Parathyroid adenoma (tissue), 2 donors: ENCODE results near the gene NRXN3.

Experiments used
- H2AFZ ChIP-seq: fragments of 300-600 bp; sonication (generic); one replicate; pipeline ENCODE4 v1.7.0; 2017; ENCODE audit warnings: antibody characterized with exemption, mild to moderate bottlenecking
- H3K27ac ChIP-seq: fragments of 300-600 bp; sonication (generic); one replicate; pipeline ENCODE4 v1.7.0; 2017
- H3K27me3 ChIP-seq: fragments of 300-600 bp; sonication (generic); one replicate; pipeline ENCODE4 v1.7.0; 2017; ENCODE audit warnings: low read length; ENCODE audit not compliant: control insufficient read depth, insufficient read depth
- H3K36me3 ChIP-seq: fragments of 300-600 bp; sonication (generic); one replicate; pipeline ENCODE4 v1.7.0; 2017; ENCODE audit warnings: low read length; ENCODE audit not compliant: control insufficient read depth, insufficient read depth
- H3K4me1 ChIP-seq: fragments of 300-600 bp; sonication (generic); one replicate; pipeline ENCODE4 v1.7.0; 2017; ENCODE audit warnings: control low read depth
- H3K4me2 ChIP-seq: fragments of 300-600 bp; sonication (generic); one replicate; pipeline ENCODE4 v1.7.0; 2017; ENCODE audit warnings: low read length
- H3K4me3 ChIP-seq: fragments of 300-600 bp; sonication (generic); one replicate; pipeline ENCODE4 v1.7.0; 2017; ENCODE audit warnings: low read depth, low read length
- H3K79me2 ChIP-seq: fragments of 300-600 bp; sonication (generic); one replicate; pipeline ENCODE4 v1.7.0; 2017; ENCODE audit warnings: control low read depth
- H3K9ac ChIP-seq: fragments of 300-600 bp; sonication (generic); one replicate; pipeline ENCODE4 v1.7.0; 2017; ENCODE audit warnings: mild to moderate bottlenecking
- H3K9me3 ChIP-seq: fragments of 300-600 bp; sonication (generic); one replicate; pipeline ENCODE4 v1.7.0; 2017; ENCODE audit warnings: low read length; ENCODE audit not compliant: control insufficient read depth
- TF ChIP-seq, protein P1 (sequence below): fragments of 300-600 bp; sonication (generic); IDR thresholded peaks from one replicate; pipeline ENCODE4 v1.7.0; 2017; ENCODE audit warnings: antibody characterized with exemption, mild to moderate bottlenecking
- donor health status: primary hyperparathyroidism.

NRXN3 gene

DNA sequence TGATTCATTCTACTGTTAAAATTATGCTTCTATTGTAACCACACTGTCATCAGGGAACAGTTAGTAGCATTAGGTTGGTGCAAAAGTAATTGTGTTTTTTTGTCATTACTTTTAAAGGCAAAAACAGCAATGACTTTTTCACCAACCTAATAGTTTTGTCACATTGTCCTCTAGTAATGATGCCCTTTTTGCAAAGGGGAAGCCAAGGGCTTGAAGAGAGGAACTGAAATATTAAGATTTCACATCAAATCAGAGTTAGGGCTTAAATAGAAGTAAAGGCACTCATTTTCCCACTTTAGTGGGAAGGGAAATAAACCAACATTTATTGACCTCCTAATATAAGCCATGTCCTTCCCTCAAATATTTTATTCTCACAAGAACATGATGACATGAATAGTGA lies 273.7 kb downstream of the NRXN3 start:
- no peaks in the 10 kb centered on the region for H3K9me3 ChIP-seq
- H3K36me3 ChIP-seq, result no peaks in the 10 kb centered on the region
- no peaks in the 10 kb centered on the region for H3K4me1 ChIP-seq
- no peak overlapping the region for H3K9ac ChIP-seq
- H3K79me2 ChIP-seq, result no peaks in the 10 kb centered on the region
- no peak overlapping the region for H2AFZ ChIP-seq
- no peak overlapping the region for H3K27ac ChIP-seq
- no peak overlapping the region for H3K4me3 ChIP-seq
- H3K4me2 ChIP-seq, result no peak overlapping the region
- TF ChIP-seq, protein P1, sequence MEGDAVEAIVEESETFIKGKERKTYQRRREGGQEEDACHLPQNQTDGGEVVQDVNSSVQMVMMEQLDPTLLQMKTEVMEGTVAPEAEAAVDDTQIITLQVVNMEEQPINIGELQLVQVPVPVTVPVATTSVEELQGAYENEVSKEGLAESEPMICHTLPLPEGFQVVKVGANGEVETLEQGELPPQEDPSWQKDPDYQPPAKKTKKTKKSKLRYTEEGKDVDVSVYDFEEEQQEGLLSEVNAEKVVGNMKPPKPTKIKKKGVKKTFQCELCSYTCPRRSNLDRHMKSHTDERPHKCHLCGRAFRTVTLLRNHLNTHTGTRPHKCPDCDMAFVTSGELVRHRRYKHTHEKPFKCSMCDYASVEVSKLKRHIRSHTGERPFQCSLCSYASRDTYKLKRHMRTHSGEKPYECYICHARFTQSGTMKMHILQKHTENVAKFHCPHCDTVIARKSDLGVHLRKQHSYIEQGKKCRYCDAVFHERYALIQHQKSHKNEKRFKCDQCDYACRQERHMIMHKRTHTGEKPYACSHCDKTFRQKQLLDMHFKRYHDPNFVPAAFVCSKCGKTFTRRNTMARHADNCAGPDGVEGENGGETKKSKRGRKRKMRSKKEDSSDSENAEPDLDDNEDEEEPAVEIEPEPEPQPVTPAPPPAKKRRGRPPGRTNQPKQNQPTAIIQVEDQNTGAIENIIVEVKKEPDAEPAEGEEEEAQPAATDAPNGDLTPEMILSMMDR, result no peak
- no peaks in the 10 kb centered on the region for H3K27me3 ChIP-seq

DNA sequence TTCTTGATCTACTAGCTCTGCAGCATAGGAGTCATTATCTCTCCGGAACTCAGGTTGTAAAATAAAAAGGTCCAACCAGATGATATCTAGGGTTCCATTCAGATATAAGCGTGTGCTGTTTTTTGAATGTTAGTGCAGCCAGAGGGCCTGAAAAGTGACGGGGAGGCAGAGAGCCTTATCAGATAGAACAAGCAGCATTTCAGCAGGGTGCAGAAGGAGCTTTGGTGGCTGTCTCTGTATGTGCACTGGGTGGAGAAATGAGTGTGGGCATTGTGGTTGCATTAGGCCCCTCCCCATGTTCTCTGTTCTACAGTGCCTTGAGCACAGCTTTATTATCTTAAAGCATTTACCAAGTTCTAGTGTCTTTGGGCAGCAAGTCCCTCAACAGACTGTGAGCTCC lies 275.1 kb downstream of the NRXN3 start:
- Histone ChIP-seq H3K27me3 (no peaks in the 10 kb centered on the region), H3K36me3 (no peaks in the 10 kb centered on the region), H3K4me2 (no peak overlapping the region), H3K79me2 (no peaks in the 10 kb centered on the region), H3K4me3 (no peak overlapping the region), H2AFZ (no peak overlapping the region), H3K9ac (no peak overlapping the region), H3K27ac (no peak overlapping the region), H3K9me3 (no peaks in the 10 kb centered on the region), H3K4me1 (no peaks in the 10 kb centered on the region)
- TF ChIP-seq, protein P1, result no peak

- Histone ChIP-seq H3K9me3 (no peaks in the 10 kb centered on the region), H3K9ac (no peak overlapping the region), H3K4me1 (no peaks in the 10 kb centered on the region), H2AFZ (no peak overlapping the region), H3K36me3 (no peaks in the 10 kb centered on the region), H3K4me2 (no peak overlapping the region), H3K27ac (no peak overlapping the region), H3K27me3 (no peaks in the 10 kb centered on the region), H3K4me3 (no peak overlapping the region), H3K79me2 (no peaks in the 10 kb centered on the region)
- TF ChIP-seq, protein P1, result no peak
Measured at GRCh38 chr14:78446807-78447206, 276.6 kb downstream of the NRXN3 start.

DNA sequence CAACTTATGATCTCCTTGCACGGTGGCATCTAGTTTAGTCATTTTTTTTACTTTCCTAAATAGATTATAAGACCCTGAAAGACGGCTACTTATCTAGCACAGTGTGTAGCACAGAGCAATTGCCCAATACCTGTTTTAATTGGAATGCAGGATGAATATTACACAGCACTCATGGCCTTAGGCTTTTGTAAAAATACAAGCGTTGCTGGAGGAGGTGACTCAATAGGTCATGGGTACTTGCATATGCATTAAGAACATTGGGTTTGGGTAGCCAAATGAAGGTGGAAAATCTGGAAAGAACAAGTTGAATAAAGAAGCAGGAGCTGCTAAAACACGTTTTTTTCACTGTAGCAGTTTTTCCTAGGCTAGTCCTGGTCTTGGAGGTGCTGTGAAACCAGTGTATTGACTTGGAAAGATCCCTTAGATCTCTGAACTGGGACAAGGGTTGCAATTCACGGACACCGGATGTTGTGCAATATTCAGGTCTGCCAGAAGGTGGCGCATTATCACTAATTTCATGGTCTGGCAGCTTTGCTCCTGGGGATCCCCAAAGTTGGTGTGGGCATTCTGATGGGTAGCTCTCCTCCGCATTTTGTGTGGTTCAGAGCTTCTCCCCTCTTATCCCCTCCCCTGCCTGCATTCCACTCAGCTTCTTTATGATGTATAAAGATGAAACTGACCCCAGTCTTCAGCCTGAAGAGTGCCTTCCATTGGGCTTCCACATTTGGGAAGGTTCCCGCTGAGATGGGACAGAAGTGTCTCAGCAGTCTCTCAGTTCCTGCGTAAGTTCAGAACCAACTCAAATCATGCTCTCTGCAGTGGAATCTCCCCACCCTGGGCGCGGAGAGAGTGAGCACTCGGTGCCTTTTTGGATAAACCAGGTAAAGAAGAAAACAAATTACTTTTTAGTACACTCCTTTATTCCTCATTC lies 278.3 kb downstream of the NRXN3 start:
- Histone ChIP-seq H3K4me2 (no peak overlapping the region), H3K79me2 (no peaks in the 10 kb centered on the region), H3K4me1 (no peaks in the 10 kb centered on the region)

More for the DNA sequence above, 278.3 kb downstream of the NRXN3 start:
- H3K27ac ChIP-seq, result no peak overlapping the region
- no peak overlapping the region for H3K4me3 ChIP-seq
- H2AFZ ChIP-seq, result peak overlapping the region; percentile 13
- no peaks in the 10 kb centered on the region for H3K27me3 ChIP-seq
- no peaks in the 10 kb centered on the region for H3K36me3 ChIP-seq
- no peaks in the 10 kb centered on the region for H3K9me3 ChIP-seq
- TF ChIP-seq, protein P1, result peak; percentile 75
- H3K9ac ChIP-seq, result no peak overlapping the region
